NOMO-1 treated with dmso at 0.1 percent for 144 hours (cell line): ENCODE measurements around the gene ZNF536.

Experiments used
- DNase-seq: peaks from one replicate; lab custom pipeline; 2025; ENCODE audit not compliant: unreplicated experiment; lab: John Stamatoyannopoulos, UW

ZNF536 gene

GRCh38 chr19:30361721-30362120 lies 10.5 kb upstream of the ZNF536 start:
- no peak for DNase-seq

DNA sequence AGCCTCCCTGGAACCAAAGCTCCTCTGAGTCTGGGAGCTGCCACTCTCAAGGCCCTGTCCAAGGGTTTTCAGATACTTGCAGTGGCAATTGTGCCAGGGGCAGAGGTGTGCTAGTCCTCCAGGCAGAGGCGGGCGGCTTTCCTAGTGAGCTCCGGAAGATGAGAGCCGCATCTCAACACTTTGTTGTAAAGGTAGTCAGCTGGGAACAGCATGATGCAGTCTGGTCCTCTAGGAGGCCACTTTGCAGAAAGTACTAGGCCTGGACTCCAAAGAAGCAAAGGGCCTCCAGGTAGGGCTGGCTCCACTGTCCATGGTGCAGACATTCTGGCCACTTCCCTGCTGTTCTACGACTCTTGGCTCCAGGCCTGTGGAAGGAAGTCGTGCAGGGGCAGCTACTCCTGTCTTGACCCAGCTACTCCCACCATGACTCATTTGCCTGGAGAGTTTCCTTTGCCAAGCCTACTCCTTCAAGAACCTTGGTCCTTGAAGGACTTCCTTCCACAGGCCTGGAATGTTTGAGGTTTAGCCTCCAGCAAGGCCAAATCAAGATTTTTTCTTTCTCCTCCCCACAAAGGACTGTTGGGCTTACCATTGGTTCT lies 9.9 kb upstream of the ZNF536 start:
- no peak for DNase-seq

DNA sequence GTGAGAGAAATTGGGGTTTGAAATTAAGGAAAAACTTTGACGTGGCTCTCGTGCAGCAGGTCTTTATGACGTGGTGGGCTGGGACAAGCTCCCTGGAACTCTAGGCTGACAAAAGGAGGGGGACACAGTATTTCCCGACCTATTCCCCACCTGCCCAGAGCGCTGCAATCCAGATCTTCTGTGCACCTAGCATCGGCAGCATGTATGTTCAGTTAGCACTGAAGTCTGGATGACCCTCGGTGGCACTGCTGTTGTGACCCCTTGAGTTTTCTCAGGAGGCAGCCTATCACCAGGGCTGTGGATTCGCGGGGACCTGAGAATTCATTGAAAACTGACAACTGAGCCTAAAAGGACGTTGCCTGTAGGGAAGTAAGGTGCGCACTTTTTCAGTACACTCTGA lies 9.1 kb upstream of the ZNF536 start:
- DNase-seq: no peak

GRCh38 chr19:30364866-30365800 lies 7.1 kb upstream of the ZNF536 start:
- DNase-seq: no peak

GRCh38 chr19:30366282-30366681 lies 5.9 kb upstream of the ZNF536 start:
- DNase-seq: no peak

GRCh38 chr19:30367006-30367405 lies 5.2 kb upstream of the ZNF536 start:
- DNase-seq: no peak

GRCh38 chr19:30367421-30367820 lies 4.8 kb upstream of the ZNF536 start:
- no peak for DNase-seq

DNA sequence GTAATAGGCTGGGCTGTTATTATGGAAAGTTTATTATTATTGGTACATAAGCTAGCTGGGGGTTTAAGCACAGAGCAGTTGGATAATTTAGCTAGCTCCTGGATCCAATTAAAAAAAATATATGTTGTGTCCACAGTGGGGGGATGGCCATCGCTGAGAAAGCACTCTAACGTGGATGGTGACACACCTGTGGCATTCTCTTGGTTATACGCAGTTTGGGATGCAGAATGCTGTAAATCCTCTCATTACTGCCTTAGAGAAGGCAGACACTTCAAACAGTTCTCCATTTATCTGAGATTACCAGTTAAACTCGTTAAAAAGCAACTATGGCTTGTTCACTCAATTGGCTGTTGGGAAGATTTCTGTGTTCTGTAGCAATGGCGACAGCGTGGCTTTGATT lies 2.4 kb upstream of the ZNF536 start:
- no peak for DNase-seq

DNA sequence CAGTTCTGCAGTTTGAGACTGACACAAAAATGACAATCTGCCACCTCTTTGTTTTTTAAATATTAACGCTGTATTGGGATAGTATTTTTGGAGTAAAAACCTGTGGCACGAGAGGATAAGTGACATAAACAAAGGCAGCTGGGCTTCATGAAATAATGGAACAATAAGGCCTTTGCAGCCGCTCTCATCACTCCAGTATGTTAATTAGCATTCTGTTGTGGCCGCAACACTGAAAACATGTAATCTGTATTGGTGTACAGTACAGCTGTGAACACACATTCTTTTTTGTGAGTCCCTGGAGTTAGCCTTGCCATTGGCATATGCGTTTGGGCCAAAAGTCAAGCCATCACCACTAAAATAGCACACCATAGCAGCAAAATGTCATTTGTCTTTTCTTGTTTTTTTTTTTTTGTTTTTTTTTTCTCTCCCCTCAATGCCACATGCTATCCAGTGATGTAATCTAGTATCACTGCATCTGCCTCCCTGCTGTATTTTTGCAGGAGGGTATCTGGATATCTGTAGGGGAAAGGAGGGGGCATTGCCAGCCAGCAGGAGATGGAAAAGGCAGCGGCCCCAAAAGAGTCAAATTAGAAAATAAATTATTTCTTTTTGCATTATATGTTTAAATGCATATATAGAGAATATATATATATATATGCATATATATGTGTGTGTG lies 885 bp upstream of the ZNF536 start:
- no peak for DNase-seq

DNA sequence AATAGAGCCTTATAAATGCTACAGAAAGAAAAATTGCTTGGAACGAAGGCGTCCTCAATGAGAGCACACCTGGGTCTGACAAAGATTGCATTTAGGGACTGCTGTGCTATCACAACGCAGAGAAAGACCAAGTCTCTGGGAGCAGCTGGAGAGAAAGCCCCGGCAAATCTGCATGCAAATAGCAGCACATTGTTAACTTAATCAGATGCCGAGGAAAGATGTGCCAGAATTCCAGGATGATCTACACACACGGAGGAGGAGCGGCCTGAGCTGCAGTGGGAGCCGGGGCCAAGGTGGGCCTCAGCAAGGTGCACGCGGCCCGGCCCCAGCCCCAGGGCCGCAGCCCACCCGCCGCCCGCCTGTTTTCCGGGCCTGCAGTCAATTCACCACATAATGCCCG lies 1.4 kb downstream of the ZNF536 start:
- no peak for DNase-seq

DNA sequence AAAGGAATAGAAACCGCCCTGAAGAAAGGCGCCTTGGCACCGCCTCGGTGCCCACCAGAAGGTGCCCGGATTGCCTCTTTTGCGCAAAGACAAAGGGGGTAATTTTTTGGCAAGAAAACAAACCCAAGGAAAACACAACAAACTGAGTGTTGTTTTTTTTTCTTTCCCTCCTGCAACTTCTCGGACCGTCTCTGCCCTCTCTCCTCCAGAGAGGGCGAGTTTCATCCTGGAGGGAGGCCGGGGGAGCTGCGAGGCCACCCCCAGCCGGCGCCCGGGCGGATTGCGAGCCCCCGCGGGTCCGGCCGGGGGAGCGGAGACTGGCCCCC lies 2.3 kb downstream of the ZNF536 start:
- no peak for DNase-seq

DNA sequence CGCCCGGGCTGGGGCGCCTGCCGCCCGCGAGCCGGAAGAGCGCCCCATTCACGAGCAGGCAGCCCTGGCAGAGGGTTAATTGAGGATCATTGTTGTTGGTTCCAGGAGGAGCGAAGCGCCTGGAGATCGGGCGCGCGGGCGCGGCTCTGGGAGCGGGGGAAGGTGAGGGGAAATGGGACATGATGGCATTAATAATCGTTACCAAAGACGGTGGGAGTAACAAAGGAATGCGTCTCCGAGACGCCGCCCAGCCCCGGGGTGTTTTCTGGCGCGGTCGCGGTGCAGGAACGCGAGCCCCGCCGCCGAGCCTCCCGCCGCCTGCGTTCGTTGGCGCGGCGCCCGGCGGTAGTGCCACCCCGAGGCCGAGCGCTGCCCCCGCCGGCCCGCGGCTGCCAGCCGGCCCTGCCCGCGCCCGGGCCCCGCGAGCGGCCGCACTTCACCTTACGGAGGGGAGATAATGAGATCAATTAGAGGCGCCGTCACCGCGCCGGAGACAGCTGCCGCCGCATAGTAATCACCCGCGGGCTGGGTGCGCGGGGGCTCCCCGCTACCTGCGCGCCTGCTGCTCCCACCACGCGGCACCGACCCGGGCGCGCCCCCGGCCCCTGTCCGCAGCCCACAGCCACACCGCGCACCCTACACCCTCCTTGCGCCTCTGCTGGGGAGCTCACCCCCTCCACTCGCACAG lies 2.8 kb downstream of the ZNF536 start:
- DNase-seq: no peak

GRCh38 chr19:30375553-30376031 lies 3.4 kb downstream of the ZNF536 start:
- no peak for DNase-seq

- DNase-seq: no peak
Measured at GRCh38 chr19:30376272-30376671, 4.1 kb downstream of the ZNF536 start.

DNA sequence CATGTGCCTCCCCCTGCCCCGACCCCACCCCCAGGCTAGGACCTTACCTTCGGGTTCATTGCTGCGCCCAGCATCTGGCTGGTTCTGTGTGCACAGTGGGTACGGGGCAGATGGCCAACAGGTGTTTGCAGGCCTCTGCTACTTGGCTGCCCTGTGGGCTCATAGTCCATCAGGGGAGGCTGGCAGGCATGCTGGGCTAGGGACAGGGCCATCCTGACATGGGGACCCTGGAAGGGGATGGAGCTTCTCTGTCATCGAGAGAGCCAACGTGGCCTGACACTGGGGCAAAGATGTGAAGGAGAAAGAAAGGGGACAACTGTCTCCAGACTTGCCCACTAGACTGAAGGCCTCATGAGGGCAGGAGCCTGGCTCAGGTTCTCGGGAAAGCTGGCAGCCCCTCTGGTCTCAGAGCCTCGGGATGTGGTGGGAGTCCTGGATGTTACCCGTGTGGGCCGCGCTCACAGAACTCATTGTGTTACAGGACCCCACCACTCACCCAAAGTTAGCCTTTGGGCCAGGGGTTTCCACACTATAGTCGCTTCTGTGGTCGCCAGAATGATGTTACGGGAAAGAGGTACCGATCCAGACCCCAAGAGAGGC lies 4.7 kb downstream of the ZNF536 start:
- no peak for DNase-seq

- DNase-seq: no peak
Measured at GRCh38 chr19:30378701-30379100, 6.5 kb downstream of the ZNF536 start.

DNA sequence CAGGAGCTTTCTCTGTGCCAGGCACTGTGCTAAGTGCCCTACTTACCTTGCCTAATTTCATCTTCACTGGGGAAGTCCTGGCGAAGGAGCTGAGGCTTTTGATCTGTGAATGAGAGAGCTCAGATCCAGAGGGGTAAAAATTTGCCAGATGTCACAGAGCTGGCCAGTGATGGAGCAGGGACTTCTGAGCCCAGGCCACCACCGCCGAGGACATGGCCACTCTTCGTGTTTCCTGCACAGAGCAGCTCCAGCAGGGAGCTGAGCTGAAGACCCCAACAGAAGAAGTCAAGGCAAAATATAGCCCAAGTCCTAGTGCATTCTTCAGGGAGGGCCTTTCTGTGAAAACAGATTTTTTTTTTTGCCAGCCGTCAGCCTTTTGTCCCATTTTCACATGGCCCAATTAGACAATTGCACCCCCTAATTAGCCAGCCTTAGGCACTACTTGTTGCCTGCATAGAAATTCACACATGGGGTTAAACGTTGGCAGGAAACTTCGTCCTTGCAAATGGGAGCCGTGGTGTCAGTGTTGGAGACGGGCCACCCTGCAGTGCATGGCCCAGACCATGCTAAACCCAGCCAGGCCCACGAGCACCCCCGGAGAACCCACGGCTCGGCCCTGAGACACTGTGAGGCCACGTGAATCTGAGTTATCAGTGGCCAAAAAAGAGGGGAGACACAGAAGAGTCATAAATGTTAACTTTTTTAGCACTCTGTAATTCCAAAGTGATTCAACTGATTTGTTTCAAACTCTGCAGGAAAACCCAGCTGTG lies 7.8 kb downstream of the ZNF536 start:
- DNase-seq: no peak

DNA sequence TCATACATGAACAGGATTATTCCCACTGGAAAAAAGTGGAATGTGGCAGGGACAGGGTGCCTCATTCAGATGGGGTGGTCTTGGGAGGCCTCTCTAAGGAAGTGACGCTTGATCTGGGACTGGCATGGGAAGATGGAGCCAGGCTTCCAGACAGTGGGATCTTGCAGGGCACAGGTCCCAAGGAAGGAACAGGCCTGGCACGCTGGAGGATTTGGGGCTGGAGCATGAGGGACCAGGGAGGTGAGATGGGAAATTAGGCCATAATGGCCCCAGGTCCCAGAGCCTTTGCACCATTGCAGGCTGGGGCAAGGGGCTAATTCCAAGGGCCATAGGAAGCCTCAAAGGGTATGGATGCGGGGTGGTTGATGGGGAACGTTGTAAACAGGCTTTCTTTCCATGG lies 9.2 kb downstream of the ZNF536 start:
- no peak for DNase-seq

DNA sequence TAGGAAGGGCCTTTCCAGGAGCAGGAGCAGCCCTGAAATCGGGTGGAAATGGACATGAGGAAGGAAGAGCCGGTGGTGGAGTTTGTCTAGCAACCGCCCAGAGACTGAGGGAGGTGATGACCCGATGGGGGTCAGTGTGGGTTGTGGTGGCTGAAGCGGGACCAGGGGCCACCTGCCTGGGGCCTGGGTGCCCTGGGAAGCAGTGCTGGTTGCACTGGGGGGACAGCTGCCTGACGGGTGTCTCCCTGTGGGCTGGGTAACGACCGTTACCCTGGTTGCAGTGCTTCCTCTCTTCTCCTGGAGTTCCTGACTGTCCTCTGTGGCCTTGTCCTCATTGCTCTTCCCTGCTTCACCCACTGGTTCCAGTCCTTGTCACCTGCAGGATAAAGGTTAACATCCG lies 13.0 kb downstream of the ZNF536 start:
- no peak for DNase-seq

GRCh38 chr19:30385666-30386065 lies 13.5 kb downstream of the ZNF536 start:
- DNase-seq: no peak
